Prostate gland (tissue), 2 donors: ENCODE results near the gene ASIP.

Source experiments
- CTCF ChIP-seq, 4 experiments: fragments of 200-600 bp in 2 of 4; fragments of 450-650 bp in 2 of 4; sonication (generic) in 2 of 4; IDR thresholded peaks; 1 replicate in 3 of 4; 2 replicates in 1 of 4; pipeline ENCODE4 v1.5.1; 2016 to 2019; ENCODE audit warnings: antibody characterized with exemption in 4 of 4, mild to moderate bottlenecking in 2 of 4, moderate library complexity in 2 of 4
- POLR2AphosphoS5 ChIP-seq: sonication (generic); formaldehyde crosslinking; IDR thresholded peaks from one replicate; pipeline ENCODE4 v1.6.1; 2017; ENCODE audit warnings: antibody characterized with exemption

GRCh38 chr20:34268145-34268544 lies 26.9 kb downstream of the ASIP start:
- TF ChIP-seq POLR2AphosphoS5 (no peak), CTCF (IDR thresholded peaks at IDR 0.05) (no peak)
